Stomach smooth muscle (tissue), 2 donors: ENCODE results near the gene DPH3.

Experiments
- H3K27ac ChIP-seq: one replicate; pipeline ENCODE4 v1.7.0; 2013; ENCODE audit warnings: mild to moderate bottlenecking, low read length, inconsistent platforms
- H3K27me3 ChIP-seq, 2 donors: one replicate each; pipeline ENCODE4 v1.7.0; 2013; ENCODE audit warnings: low read length in 2 of 2; ENCODE audit not compliant: insufficient read depth in 2 of 2, control insufficient read depth in 1 of 2
- H3K36me3 ChIP-seq, 2 donors: one replicate each; pipeline ENCODE4 v1.7.0; 2013; ENCODE audit warnings: low read length in 2 of 2; ENCODE audit not compliant: control insufficient read depth in 2 of 2, insufficient read depth in 2 of 2
- H3K4me1 ChIP-seq: one replicate; pipeline ENCODE4 v1.7.0; 2013; ENCODE audit warnings: low read length; ENCODE audit not compliant: control insufficient read depth, insufficient read depth
- H3K4me3 ChIP-seq, 2 donors: one replicate each; pipeline ENCODE4 v1.7.0; 2013; ENCODE audit warnings: low read length in 2 of 2
- H3K9ac ChIP-seq, 2 donors: one replicate each; pipeline ENCODE4 v1.7.0; 2013; ENCODE audit warnings: low read length in 2 of 2, mild to moderate bottlenecking in 1 of 2
- H3K9me3 ChIP-seq, 2 donors: one replicate each; pipeline ENCODE4 v1.7.0; 2013; ENCODE audit warnings: low read length in 2 of 2; ENCODE audit not compliant: control insufficient read depth in 2 of 2
- donor health status: healthy.
- donor health status: Pancreatic carcinoma.

Gene DPH3

GRCh38 chr3:16273867-16274266 is 9.1 kb upstream of the DPH3 start:
- Histone ChIP-seq H3K4me3 (no peak overlapping the region), H3K9ac (no peak overlapping the region), H3K9me3 (no peaks in the 10 kb centered on the region), H3K36me3 (peaks cover 6 to 8% of the 10 kb centered on the region in 2 donors), H3K27ac (no peak overlapping the region), H3K27me3 (no peaks in the 10 kb centered on the region), H3K4me1 (no peaks in the 10 kb centered on the region)

DNA sequence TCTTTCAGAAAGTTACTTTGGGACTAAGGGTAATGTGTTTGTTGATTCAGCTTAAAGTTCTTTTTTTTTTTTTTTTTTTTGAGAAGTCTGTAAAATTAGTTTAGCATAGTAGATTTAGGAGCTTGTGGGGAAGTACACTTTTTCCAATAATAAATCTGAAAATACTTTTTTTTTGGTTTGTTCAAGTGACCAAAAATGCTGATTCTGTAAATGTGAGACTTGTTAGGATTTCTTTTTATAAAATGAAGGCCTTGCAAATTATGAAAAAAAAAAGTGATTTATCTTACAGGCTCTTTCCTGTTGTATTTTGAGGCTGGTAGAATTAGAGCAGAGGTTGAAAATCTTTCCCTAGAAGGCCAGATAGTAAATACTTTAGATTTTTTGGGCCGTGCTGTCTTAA is 7.8 kb upstream of the DPH3 start:
- Histone ChIP-seq H3K27me3 (no peaks in the 10 kb centered on the region), H3K36me3 (peaks cover 6 to 8% of the 10 kb centered on the region in 2 donors), H3K9ac (no peak overlapping the region), H3K9me3 (no peaks in the 10 kb centered on the region), H3K4me1 (no peaks in the 10 kb centered on the region), H3K27ac (no peak overlapping the region), H3K4me3 (no peak overlapping the region)

DNA sequence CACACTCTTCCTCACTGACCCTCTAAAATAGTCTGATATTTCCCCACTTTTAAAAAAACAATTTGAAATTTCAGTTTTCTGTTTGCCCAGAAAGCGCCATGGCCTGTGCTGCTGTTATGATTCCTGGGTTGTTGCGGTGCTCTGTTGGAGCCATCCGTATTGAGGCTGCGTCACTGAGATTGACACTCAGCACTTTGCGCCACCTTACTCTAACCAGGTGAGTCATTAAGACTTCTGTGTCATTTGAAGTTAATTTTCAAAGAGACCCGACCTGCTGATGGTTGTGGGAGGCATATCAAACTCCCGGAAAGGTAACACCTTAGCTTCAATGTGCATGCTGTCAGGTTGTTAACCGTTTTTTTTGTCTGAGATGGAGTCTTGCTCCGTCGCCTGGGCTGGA is 6.1 kb upstream of the DPH3 start:
- Histone ChIP-seq H3K4me3 (no peak overlapping the region), H3K27me3 (no peaks in the 10 kb centered on the region), H3K4me1 (peaks cover 10% of the 10 kb centered on the region), H3K36me3 (peaks cover 6 to 8% of the 10 kb centered on the region in 2 donors), H3K9me3 (no peaks in the 10 kb centered on the region), H3K27ac (no peak overlapping the region), H3K9ac (no peak overlapping the region)

GRCh38 chr3:16266714-16267113 is 2.0 kb upstream of the DPH3 start:
- Histone ChIP-seq H3K9ac (no peak overlapping the region), H3K4me1 (peaks cover 12% of the 10 kb centered on the region), H3K4me3 (no peak overlapping the region), H3K27ac (no peak overlapping the region), H3K9me3 (no peaks in the 10 kb centered on the region), H3K27me3 (no peaks in the 10 kb centered on the region), H3K36me3 (peaks cover 7 to 8% of the 10 kb centered on the region in 2 donors)

- peak overlapping the region; percentile 96 to 98 for H3K4me3 ChIP-seq
These were observed 678 bp upstream of the DPH3 start for GRCh38 chr3:16265455-16265786.

DNA sequence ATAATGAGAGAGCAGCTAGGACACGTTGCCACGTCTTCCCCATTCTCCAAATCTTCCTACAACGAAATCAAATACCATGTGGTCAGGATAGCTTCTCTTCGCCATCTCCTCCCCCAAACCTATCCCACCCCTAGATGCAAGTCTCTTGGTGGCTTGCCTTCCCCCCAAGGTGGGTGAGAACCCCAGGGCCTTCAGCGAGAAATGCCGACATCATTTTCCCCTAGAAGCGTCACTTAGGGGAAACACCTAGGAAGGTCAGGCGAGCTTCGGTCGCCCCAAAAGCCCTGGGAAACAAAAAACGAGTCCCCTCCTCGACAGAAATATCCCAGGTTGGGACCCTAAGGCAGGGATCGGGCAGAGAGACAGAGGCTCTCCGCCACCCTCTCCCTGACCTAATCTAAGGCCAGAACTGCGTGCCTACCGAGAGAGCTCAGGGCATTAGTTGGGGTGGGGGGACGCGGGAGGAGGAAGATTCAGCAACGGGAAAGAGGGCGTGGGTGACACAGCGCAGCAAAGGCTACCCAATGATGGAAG is 502 bp downstream of the DPH3 start:
- Histone ChIP-seq H3K27me3 (no peaks in the 10 kb centered on the region), H3K4me3 (peak overlapping the region; percentile 84 to 98), H3K27ac (peak overlapping the region; percentile 89), H3K9ac (peak overlapping the region; percentile 83 to 95), H3K9me3 (no peaks in the 10 kb centered on the region), H3K36me3 (peaks cover 11% of the 10 kb centered on the region in 2 donors), H3K4me1 (peaks cover 12% of the 10 kb centered on the region)

More at GRCh38 chr3:16265455-16265786, 678 bp upstream of the DPH3 start:
- peak overlapping the region; percentile 89 for H3K27ac ChIP-seq
- no peaks in the 10 kb centered on the region for H3K9me3 ChIP-seq
- peak overlapping the region; percentile 88 to 90 for H3K9ac ChIP-seq
- H3K36me3 ChIP-seq = peaks cover 4 to 8% of the 10 kb centered on the region in 2 donors
- no peaks in the 10 kb centered on the region for H3K27me3 ChIP-seq
- peaks cover 12% of the 10 kb centered on the region for H3K4me1 ChIP-seq

GRCh38 chr3:16262174-16262573 is 2.6 kb downstream of the DPH3 start:
- H3K27ac ChIP-seq = no peak overlapping the region
- H3K9me3 ChIP-seq = no peaks in the 10 kb centered on the region
- no peak overlapping the region for H3K9ac ChIP-seq
- no peak overlapping the region for H3K4me3 ChIP-seq
- no peaks in the 10 kb centered on the region for H3K27me3 ChIP-seq
- H3K36me3 ChIP-seq = peaks cover 14 to 16% of the 10 kb centered on the region in 2 donors
- peaks cover 12% of the 10 kb centered on the region for H3K4me1 ChIP-seq

DNA sequence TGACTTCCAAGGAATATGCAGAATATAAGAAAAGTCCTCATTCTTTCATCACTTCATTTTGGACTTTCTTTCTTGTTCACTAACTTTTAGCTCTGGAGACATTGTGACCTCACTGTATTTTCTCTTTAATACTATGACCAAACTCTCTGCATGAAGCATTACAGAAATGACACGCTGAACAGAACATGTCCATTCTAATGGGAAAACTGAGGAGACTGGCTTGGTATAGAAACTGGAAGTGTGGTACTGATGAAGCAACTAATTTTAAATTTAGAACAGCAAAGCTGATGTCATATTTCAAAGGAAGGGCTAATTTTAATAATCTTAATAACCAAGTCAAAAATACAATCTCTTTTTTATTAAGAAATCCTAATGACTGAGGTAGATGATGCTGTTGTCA is 4.7 kb downstream of the DPH3 start:
- H3K27ac ChIP-seq = no peak overlapping the region
- H3K9ac ChIP-seq = no peak overlapping the region
- no peaks in the 10 kb centered on the region for H3K27me3 ChIP-seq
- peaks cover 16 to 18% of the 10 kb centered on the region in 2 donors for H3K36me3 ChIP-seq
- no peak overlapping the region for H3K4me3 ChIP-seq
- H3K4me1 ChIP-seq = no peaks in the 10 kb centered on the region
- no peaks in the 10 kb centered on the region for H3K9me3 ChIP-seq

DNA sequence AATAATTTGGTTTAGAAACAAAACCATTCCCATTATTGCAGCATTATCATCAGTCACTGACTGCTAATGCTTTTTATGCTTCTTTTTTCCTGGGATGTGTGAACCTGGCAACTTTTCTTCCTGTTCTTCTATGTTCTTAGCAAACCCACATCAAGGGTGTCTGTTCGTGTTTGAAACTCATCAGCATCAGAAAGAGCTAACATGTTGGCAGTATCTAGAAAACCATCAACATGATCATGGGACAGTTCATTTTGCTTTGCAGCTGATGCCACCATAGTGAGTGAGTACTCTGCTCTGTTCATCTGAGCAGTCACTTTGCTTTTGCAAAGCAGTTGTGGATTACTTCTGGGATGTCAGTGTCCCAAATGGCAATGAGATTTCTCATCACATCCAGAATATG is 5.9 kb downstream of the DPH3 start:
- no peak overlapping the region for H3K27ac ChIP-seq
- H3K9me3 ChIP-seq = no peaks in the 10 kb centered on the region
- no peaks in the 10 kb centered on the region for H3K4me1 ChIP-seq
- H3K36me3 ChIP-seq = peaks cover 16 to 18% of the 10 kb centered on the region in 2 donors
- no peak overlapping the region for H3K4me3 ChIP-seq
- H3K27me3 ChIP-seq = no peaks in the 10 kb centered on the region
- H3K9ac ChIP-seq = no peak overlapping the region

DNA sequence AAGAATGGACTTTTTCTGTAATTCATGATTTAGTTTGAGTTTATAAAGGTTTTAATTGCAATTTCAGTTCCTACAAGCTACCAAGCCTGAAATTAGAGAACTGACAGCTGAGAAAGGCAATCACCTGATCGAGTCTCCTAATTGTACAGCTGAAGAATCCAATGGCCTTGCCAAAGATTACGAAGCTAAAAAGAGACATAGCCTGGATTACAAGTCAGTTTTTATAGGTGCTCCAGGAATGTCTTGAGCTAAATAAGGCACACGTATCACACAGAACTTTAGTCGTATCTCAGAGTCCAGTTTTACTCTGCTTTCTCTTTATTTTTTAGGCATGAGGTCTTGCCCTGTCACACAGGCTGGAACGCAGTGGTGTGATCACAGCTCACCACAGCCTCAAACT is 6.6 kb downstream of the DPH3 start:
- Histone ChIP-seq H3K4me3 (no peak overlapping the region), H3K9ac (no peak overlapping the region), H3K27me3 (no peaks in the 10 kb centered on the region), H3K36me3 (peaks cover 16 to 18% of the 10 kb centered on the region in 2 donors), H3K27ac (no peak overlapping the region), H3K4me1 (no peaks in the 10 kb centered on the region), H3K9me3 (no peaks in the 10 kb centered on the region)

GRCh38 chr3:16257309-16257708 is 7.4 kb downstream of the DPH3 start:
- Histone ChIP-seq H3K27me3 (no peaks in the 10 kb centered on the region), H3K27ac (no peak overlapping the region), H3K4me1 (no peaks in the 10 kb centered on the region), H3K9ac (no peak overlapping the region), H3K36me3 (peaks cover 16 to 18% of the 10 kb centered on the region in 2 donors), H3K4me3 (no peak overlapping the region), H3K9me3 (no peaks in the 10 kb centered on the region)
